RWPE2 (cell line): Measurements from ENCODE around the gene INTS2.

Experiments used
- ATAC-seq: fragments of 200-7000 bp; cut with Tn5 transposase; 3 replicates; pipeline ENCODE4 v1.9.1; 2021; ENCODE audit warnings: low read depth
- DNase-seq: peaks from one replicate; pipeline ENCODE4 v3.0.0-alpha.2; 2020; ENCODE audit warnings: low spot score
- H3K27ac ChIP-seq: fragments of 450-650 bp; 2 replicates; pipeline ENCODE4 v1.5.1; 2017; ENCODE audit warnings: mild to moderate bottlenecking; ENCODE audit not compliant: poor library complexity, severe bottlenecking
- H3K27me3 ChIP-seq: fragments of 250-450 bp; sonication (Bioruptor Pico); 2 replicates; pipeline ENCODE4 v1.5.1; 2021; ENCODE audit warnings: mild to moderate bottlenecking, moderate library complexity; ENCODE audit not compliant: insufficient read depth, poor library complexity, severe bottlenecking
- H3K36me3 ChIP-seq: fragments of 250-450 bp; sonication (Bioruptor Pico); 2 replicates; pipeline ENCODE4 v1.5.1; 2020; ENCODE audit warnings: low read depth, mild to moderate bottlenecking, moderate library complexity
- H3K4me1 ChIP-seq: fragments of 250-450 bp; sonication (Bioruptor Pico); 2 replicates; pipeline ENCODE4 v1.5.1; 2021; ENCODE audit warnings: mild to moderate bottlenecking, moderate library complexity; ENCODE audit not compliant: insufficient read depth, poor library complexity, severe bottlenecking
- H3K4me3 ChIP-seq: fragments of 250-450 bp; sonication (Bioruptor Pico); 2 replicates; pipeline ENCODE4 v1.5.1; 2021; ENCODE audit warnings: mild to moderate bottlenecking, moderate library complexity; ENCODE audit not compliant: severe bottlenecking
- H3K9me3 ChIP-seq: fragments of 250-450 bp; sonication (Bioruptor Pico); 2 replicates; pipeline ENCODE4 v1.5.1; 2021; ENCODE audit warnings: mild to moderate bottlenecking, moderate library complexity; ENCODE audit not compliant: severe bottlenecking
- TF ChIP-seq, protein P1 (sequence below): fragments of 450-650 bp; IDR thresholded peaks from one replicate; pipeline ENCODE4 v1.5.1; 2017; ENCODE audit warnings: mild to moderate bottlenecking, moderate library complexity; ENCODE audit not compliant: poor library complexity, severe bottlenecking

The INTS2 gene

GRCh38 chr17:61834610-61835009 is 93.2 kb downstream of the INTS2 start:
- Histone ChIP-seq H3K36me3 (peaks cover 65% of the 10 kb centered on the region), H3K27ac (peak overlapping the region; percentile 52), H3K4me3 (no peak overlapping the region), H3K27me3 (no peaks in the 10 kb centered on the region), H3K4me1 (peaks cover 12% of the 10 kb centered on the region), H3K9me3 (no peaks in the 10 kb centered on the region)
- DNase-seq (no peak), ATAC-seq (no peak)
- TF ChIP-seq, protein P1, sequence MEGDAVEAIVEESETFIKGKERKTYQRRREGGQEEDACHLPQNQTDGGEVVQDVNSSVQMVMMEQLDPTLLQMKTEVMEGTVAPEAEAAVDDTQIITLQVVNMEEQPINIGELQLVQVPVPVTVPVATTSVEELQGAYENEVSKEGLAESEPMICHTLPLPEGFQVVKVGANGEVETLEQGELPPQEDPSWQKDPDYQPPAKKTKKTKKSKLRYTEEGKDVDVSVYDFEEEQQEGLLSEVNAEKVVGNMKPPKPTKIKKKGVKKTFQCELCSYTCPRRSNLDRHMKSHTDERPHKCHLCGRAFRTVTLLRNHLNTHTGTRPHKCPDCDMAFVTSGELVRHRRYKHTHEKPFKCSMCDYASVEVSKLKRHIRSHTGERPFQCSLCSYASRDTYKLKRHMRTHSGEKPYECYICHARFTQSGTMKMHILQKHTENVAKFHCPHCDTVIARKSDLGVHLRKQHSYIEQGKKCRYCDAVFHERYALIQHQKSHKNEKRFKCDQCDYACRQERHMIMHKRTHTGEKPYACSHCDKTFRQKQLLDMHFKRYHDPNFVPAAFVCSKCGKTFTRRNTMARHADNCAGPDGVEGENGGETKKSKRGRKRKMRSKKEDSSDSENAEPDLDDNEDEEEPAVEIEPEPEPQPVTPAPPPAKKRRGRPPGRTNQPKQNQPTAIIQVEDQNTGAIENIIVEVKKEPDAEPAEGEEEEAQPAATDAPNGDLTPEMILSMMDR = no peak

DNA sequence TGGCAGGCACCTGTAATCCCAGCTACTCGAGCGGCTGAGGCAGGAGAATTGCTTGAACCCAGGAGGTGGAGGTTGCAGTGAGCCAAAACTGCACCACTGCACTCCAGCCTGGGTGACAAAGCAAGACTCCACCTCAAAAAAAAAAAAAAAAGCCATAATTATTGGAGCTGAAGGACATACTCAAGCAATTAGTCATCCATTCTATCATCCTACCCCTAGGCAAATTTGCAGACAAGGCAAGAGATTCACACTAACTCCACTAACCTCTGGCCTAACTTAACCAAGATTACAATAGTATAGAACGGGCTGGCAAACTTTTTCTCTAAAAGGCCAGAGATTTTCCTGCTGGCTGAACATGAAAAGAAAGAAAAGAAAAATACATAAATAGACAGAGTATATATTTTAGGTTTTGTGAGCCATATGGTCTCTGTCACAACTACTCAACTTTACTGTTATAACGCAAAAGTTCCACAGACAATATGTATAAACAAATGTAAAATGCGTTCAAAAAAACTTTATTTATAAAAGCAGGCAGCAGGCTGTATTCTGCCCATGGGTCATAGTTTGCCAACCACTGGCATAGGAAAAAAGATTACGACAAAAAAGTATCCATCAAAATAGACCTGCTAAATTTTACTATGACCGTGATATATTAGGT is 94.1 kb downstream of the INTS2 start:
- H3K4me3 ChIP-seq = no peak overlapping the region
- peaks cover 12% of the 10 kb centered on the region for H3K4me1 ChIP-seq
- peaks cover 64% of the 10 kb centered on the region for H3K36me3 ChIP-seq
- DNase-seq = no peak
- H3K9me3 ChIP-seq = no peaks in the 10 kb centered on the region
- TF ChIP-seq, protein P1 = no peak
- peak overlapping the region; percentile 52 for H3K27ac ChIP-seq
- H3K27me3 ChIP-seq = no peaks in the 10 kb centered on the region
- peak; percentile 98 for ATAC-seq

GRCh38 chr17:61832463-61832862 is 95.3 kb downstream of the INTS2 start:
- ATAC-seq (no peak), DNase-seq (no peak)
- TF ChIP-seq, protein P1 = no peak
- Histone ChIP-seq H3K4me3 (no peak overlapping the region), H3K27me3 (no peaks in the 10 kb centered on the region), H3K9me3 (no peaks in the 10 kb centered on the region), H3K36me3 (peaks cover 69% of the 10 kb centered on the region), H3K4me1 (peaks cover 12% of the 10 kb centered on the region), H3K27ac (no peak overlapping the region)

DNA sequence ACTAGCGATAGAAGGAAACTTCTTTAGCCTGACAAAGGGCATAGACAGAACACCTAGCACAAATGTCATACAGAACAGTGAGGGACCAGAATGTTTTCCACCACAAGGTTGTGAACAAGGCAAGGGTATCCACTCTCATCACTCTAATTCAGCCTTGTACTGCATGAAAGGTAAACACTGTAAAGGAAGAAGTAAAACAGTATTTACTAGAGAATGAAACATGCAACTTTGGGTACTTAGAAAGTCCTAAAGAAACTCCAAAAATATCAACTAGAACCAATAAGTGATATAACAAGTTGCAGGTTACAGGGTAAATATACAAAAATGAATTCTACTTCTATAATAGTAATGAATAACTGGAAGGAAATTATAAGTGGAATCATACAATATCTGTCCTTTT is 96.7 kb downstream of the INTS2 start:
- ATAC-seq (no peak), DNase-seq (no peak)
- Histone ChIP-seq H3K27me3 (no peaks in the 10 kb centered on the region), H3K9me3 (no peaks in the 10 kb centered on the region), H3K4me3 (no peak overlapping the region), H3K4me1 (peaks cover 12% of the 10 kb centered on the region), H3K27ac (no peak overlapping the region), H3K36me3 (peaks cover 58% of the 10 kb centered on the region)
- TF ChIP-seq, protein P1 = no peak

GRCh38 chr17:61828694-61829093 is 99.1 kb downstream of the INTS2 start:
- Histone ChIP-seq H3K27ac (no peak overlapping the region), H3K4me3 (no peak overlapping the region), H3K36me3 (peaks cover 50% of the 10 kb centered on the region), H3K9me3 (no peaks in the 10 kb centered on the region), H3K4me1 (peaks cover 5% of the 10 kb centered on the region), H3K27me3 (no peaks in the 10 kb centered on the region)
- ATAC-seq (no peak), DNase-seq (no peak)
- TF ChIP-seq, protein P1 = no peak
